H9 (cell line): Measurements from ENCODE around the gene UBE2L6. TPM values are rescaled to one million over a fixed set of nuclear protein-coding genes. Genes with fewer than 3 reads are reported as not detected.

ENCODE experiments used
- DNase-seq: peaks from one replicate; pipeline ENCODE4 v3.0.0-alpha.2; 2017
- H2AFZ ChIP-seq: one replicate; pipeline ENCODE4 v1.6.1; 2013; ENCODE audit warnings: mild to moderate bottlenecking, low read length, control low read depth, moderate library complexity
- H2AK5ac ChIP-seq: 2 replicates; pipeline ENCODE4 v1.6.1; 2013; ENCODE audit warnings: low read length, control low read depth, mixed read lengths; ENCODE audit not compliant: insufficient read length
- H2BK120ac ChIP-seq: one replicate; pipeline ENCODE4 v1.6.1; 2013; ENCODE audit warnings: low read depth, mild to moderate bottlenecking, low read length, control low read depth, inconsistent platforms; ENCODE audit not compliant: poor library complexity, severe bottlenecking
- H2BK12ac ChIP-seq: 2 replicates; pipeline ENCODE4 v1.6.1; 2013; ENCODE audit warnings: low read length, control low read depth, mixed read lengths, low read depth; ENCODE audit not compliant: insufficient read length
- H2BK15ac ChIP-seq: 2 replicates; pipeline ENCODE4 v1.6.1; 2013; ENCODE audit warnings: low read depth, low read length, control low read depth
- H2BK20ac ChIP-seq: one replicate; pipeline ENCODE4 v1.6.1; 2013; ENCODE audit warnings: low read depth, mild to moderate bottlenecking, low read length, control low read depth, inconsistent platforms; ENCODE audit not compliant: poor library complexity, severe bottlenecking
- H2BK5ac ChIP-seq: 2 replicates; pipeline ENCODE4 v1.6.1; 2013; ENCODE audit warnings: low read length, control low read depth, mixed read lengths; ENCODE audit not compliant: insufficient read length
- H3K14ac ChIP-seq: 2 replicates; pipeline ENCODE4 v1.6.1; 2013; ENCODE audit warnings: low read length, control low read depth; ENCODE audit not compliant: insufficient read depth
- H3K18ac ChIP-seq: 2 replicates; pipeline ENCODE4 v1.6.1; 2013; ENCODE audit warnings: low read depth, mild to moderate bottlenecking, mixed read lengths, low read length, control low read depth; ENCODE audit not compliant: insufficient read length
- H3K23ac ChIP-seq: 2 replicates; pipeline ENCODE4 v1.6.1; 2013; ENCODE audit warnings: low read length, control low read depth, mixed read lengths, low read depth; ENCODE audit not compliant: insufficient read length
- H3K23me2 ChIP-seq: 2 replicates; pipeline ENCODE4 v1.6.1; 2013; ENCODE audit warnings: low read depth, mild to moderate bottlenecking, mixed read lengths, low read length, control low read depth; ENCODE audit not compliant: insufficient read length, poor library complexity, severe bottlenecking
- H3K27ac ChIP-seq: 2 replicates; pipeline ENCODE4 v1.5.1; 2013; ENCODE audit warnings: low read length, control low read depth, mixed read lengths, low read depth; ENCODE audit not compliant: insufficient read length
- H3K27me3 ChIP-seq: 2 replicates; pipeline ENCODE4 v1.6.1; 2013; ENCODE audit warnings: low read length, control low read depth, inconsistent platforms; ENCODE audit not compliant: insufficient read depth
- H3K4ac ChIP-seq: 2 replicates; pipeline ENCODE4 v1.6.1; 2013; ENCODE audit warnings: low read depth, mild to moderate bottlenecking, control low read depth, inconsistent platforms, low read length, moderate library complexity
- H3K4me1 ChIP-seq: 2 replicates; pipeline ENCODE4 v1.6.1; 2013; ENCODE audit warnings: low read length, control low read depth, inconsistent platforms; ENCODE audit not compliant: insufficient read depth
- H3K4me2 ChIP-seq: 2 replicates; pipeline ENCODE4 v1.6.1; 2013; ENCODE audit warnings: low read length, control low read depth, mixed read lengths; ENCODE audit not compliant: insufficient read length, insufficient read depth
- H3K56ac ChIP-seq: 2 replicates; pipeline ENCODE4 v1.6.1; 2013; ENCODE audit warnings: low read depth, mild to moderate bottlenecking, mixed read lengths, low read length, control low read depth; ENCODE audit not compliant: insufficient read length
- H3K79me1 ChIP-seq: 2 replicates; pipeline ENCODE4 v1.6.1; 2013; ENCODE audit warnings: low read depth, mild to moderate bottlenecking, moderate library complexity, low read length, control low read depth, inconsistent platforms; ENCODE audit not compliant: insufficient read depth, poor library complexity, severe bottlenecking
- H3K79me2 ChIP-seq: 2 replicates; pipeline ENCODE4 v1.6.1; 2013; ENCODE audit warnings: low read length, control low read depth, inconsistent platforms; ENCODE audit not compliant: insufficient read depth
- H3K9ac ChIP-seq: 2 replicates; pipeline ENCODE4 v1.6.1; 2013; ENCODE audit warnings: low read length, control low read depth, mixed read lengths; ENCODE audit not compliant: insufficient read length; ENCODE audit errors: extremely low read depth
- H3K9me3 ChIP-seq: one replicate; pipeline ENCODE4 v1.6.1; 2013; ENCODE audit warnings: low read depth, low read length, inconsistent platforms; ENCODE audit not compliant: control insufficient read depth
- H3T11ph ChIP-seq: one replicate; pipeline ENCODE4 v1.6.1; 2013; ENCODE audit warnings: mild to moderate bottlenecking, low read length, control low read depth, inconsistent platforms
- H4K20me1 ChIP-seq: one replicate; pipeline ENCODE4 v1.6.1; 2013; ENCODE audit not compliant: control insufficient read depth, insufficient read length, insufficient read depth
- H4K5ac ChIP-seq: 2 replicates; pipeline ENCODE4 v1.6.1; 2013; ENCODE audit warnings: low read depth, mild to moderate bottlenecking, mixed read lengths, low read length, control low read depth; ENCODE audit not compliant: insufficient read length
- H4K8ac ChIP-seq: replicated peaks from 2 replicates; pipeline ENCODE4 v1.6.1; 2013; ENCODE audit warnings: low read length, control low read depth, mixed read lengths, low read depth; ENCODE audit not compliant: insufficient read length
- H4K91ac ChIP-seq: 2 replicates; pipeline ENCODE4 v1.6.1; 2013; ENCODE audit warnings: low read depth, mild to moderate bottlenecking, moderate library complexity, mixed read lengths, low read length, control low read depth; ENCODE audit not compliant: insufficient read length
- H3K27ac Mint-ChIP-seq, 3 experiments: 2 replicates in 2 of 3; 3 replicates in 1 of 3; pipeline ENCODE4 v1.8.0; 2020 to 2021; ENCODE audit warnings: mixed read lengths in 3 of 3, mild to moderate bottlenecking in 1 of 3, moderate library complexity in 1 of 3
- H3K27me3 Mint-ChIP-seq: 2 replicates; pipeline ENCODE4 v1.8.0; 2021; ENCODE audit warnings: low read depth, mild to moderate bottlenecking, moderate library complexity, mixed read lengths
- H3K36me3 Mint-ChIP-seq, 3 experiments: 2 replicates in 2 of 3; 3 replicates in 1 of 3; pipeline ENCODE4 v1.8.0; 2020 to 2021; ENCODE audit warnings: low read depth in 3 of 3, mixed read lengths in 3 of 3; ENCODE audit not compliant: insufficient read depth in 1 of 3
- H3K4me1 Mint-ChIP-seq, 2 experiments: 2 replicates each; pipeline ENCODE4 v1.8.0; 2020; ENCODE audit warnings: mixed read lengths in 2 of 2
- H3K4me3 Mint-ChIP-seq, 2 experiments: 2 replicates in 1 of 2; 3 replicates in 1 of 2; pipeline ENCODE4 v1.8.0; 2020 to 2021; ENCODE audit warnings: mild to moderate bottlenecking in 2 of 2, mixed read lengths in 2 of 2, moderate library complexity in 1 of 2
- H3K9me3 Mint-ChIP-seq, 2 experiments: 2 replicates in 1 of 2; 3 replicates in 1 of 2; pipeline ENCODE4 v1.8.0; 2020; ENCODE audit warnings: mild to moderate bottlenecking in 2 of 2, mixed read lengths in 2 of 2, moderate library complexity in 1 of 2
- WGBS: extraction: QIAGEN DNeasy Blood & Tissue Kit; methylation state at CpG from one replicate; pipeline ENCODE4 v1.1.7; 2013; ENCODE audit warnings: missing lambda C conversion rate, low lambda C conversion rate, mixed read lengths; ENCODE audit not compliant: insufficient read length; ENCODE audit errors: extremely low coverage; 5-methylcytosine and 5-hydroxymethylcytosine counted together
- total RNA-seq: library from RNA; stranded (reverse); gene quantifications from 2 replicates; pipeline ENCODE4 v1.2.1, GENCODE V29; 2021
- TF ChIP-seq, protein P1 (sequence below): fragments of 200-600 bp; sonication (generic); conservative IDR thresholded peaks from 3 replicates; pipeline ENCODE4 v1.8.0; 2021; ENCODE audit warnings: antibody characterized with exemption, mild to moderate bottlenecking

The UBE2L6 gene
- total RNA-seq, 1 experiment from 2014 or later: 38.9 TPM

DNA sequence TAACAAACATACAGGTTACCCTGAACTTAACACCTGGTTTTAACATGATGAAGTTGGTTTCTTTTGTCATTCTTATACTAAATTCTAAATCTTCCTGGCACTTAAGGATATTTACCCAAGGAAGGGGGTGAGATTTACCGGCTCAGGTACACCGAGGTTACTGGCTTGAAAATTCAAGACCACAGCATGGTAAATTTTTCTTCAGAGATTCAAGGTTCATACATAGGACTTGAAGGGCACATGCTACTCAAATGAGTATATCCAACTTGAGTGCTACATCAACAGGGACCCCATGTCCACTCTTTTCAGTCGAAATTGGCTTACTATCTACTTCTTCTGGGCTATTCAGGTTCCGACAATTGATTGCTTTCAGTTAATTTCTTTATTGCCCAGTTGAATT lies 42.7 kb upstream of the UBE2L6 start:
- H3K79me1 ChIP-seq: no peaks in the 10 kb centered on the region
- no peak overlapping the region for H2BK5ac ChIP-seq
- H2BK12ac ChIP-seq: no peak overlapping the region
- Mint-ChIP-seq H3K27ac (no peak overlapping the region), H3K27me3 (no peaks in the 10 kb centered on the region), H3K4me1 (peaks cover 2 to 12% of the 10 kb centered on the region in 2 experiments; a peak in 2 of 4 replicates), H3K9me3 (no peaks in the 10 kb centered on the region), H3K4me3 (no peak overlapping the region), H3K36me3 (peaks cover 19 to 37% (median 21%) of the 10 kb centered on the region in 3 experiments)
- no peak overlapping the region for H2BK20ac ChIP-seq
- H3K56ac ChIP-seq: no peak overlapping the region
- no peak overlapping the region for H3K27ac ChIP-seq
- DNase-seq: no peak
- no peak overlapping the region for H3K9ac ChIP-seq
- no peaks in the 10 kb centered on the region for H3K79me2 ChIP-seq
- no peak overlapping the region for H3K14ac ChIP-seq
- H4K5ac ChIP-seq: no peak overlapping the region
- H2BK15ac ChIP-seq: no peak overlapping the region
- no peaks in the 10 kb centered on the region for H3K23me2 ChIP-seq
- H3K23ac ChIP-seq: no peak overlapping the region
- H3K4me1 ChIP-seq: peaks cover 3% of the 10 kb centered on the region; the same call in 1 of the 2 replicates
- no peak overlapping the region for H2BK120ac ChIP-seq
- no peak overlapping the region for H3T11ph ChIP-seq
- no peaks in the 10 kb centered on the region for H3K27me3 ChIP-seq
- no peak overlapping the region for H3K4ac ChIP-seq
- H4K20me1 ChIP-seq: no peaks in the 10 kb centered on the region
- no peak overlapping the region for H4K91ac ChIP-seq
- no peak overlapping the region for H3K4me2 ChIP-seq
- no peak overlapping the region for H4K8ac ChIP-seq
- H3K9me3 ChIP-seq: no peaks in the 10 kb centered on the region
- TF ChIP-seq, protein P1, sequence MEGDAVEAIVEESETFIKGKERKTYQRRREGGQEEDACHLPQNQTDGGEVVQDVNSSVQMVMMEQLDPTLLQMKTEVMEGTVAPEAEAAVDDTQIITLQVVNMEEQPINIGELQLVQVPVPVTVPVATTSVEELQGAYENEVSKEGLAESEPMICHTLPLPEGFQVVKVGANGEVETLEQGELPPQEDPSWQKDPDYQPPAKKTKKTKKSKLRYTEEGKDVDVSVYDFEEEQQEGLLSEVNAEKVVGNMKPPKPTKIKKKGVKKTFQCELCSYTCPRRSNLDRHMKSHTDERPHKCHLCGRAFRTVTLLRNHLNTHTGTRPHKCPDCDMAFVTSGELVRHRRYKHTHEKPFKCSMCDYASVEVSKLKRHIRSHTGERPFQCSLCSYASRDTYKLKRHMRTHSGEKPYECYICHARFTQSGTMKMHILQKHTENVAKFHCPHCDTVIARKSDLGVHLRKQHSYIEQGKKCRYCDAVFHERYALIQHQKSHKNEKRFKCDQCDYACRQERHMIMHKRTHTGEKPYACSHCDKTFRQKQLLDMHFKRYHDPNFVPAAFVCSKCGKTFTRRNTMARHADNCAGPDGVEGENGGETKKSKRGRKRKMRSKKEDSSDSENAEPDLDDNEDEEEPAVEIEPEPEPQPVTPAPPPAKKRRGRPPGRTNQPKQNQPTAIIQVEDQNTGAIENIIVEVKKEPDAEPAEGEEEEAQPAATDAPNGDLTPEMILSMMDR: no peak
- WGBS: no CpG with 5 or more reads among the region's 4 CpGs
- no peak overlapping the region for H3K18ac ChIP-seq
- H2AK5ac ChIP-seq: no peak overlapping the region
- H2AFZ ChIP-seq: no peak overlapping the region
